Endothelial cell of umbilical vein (primary cell): ENCODE measurements around the gene BATF. TPM values are rescaled to one million over a fixed set of nuclear protein-coding genes. Genes with fewer than 3 reads are reported as not detected.

Experiments
- BruUV-seq: library from RNA; stranded (reverse); fragments of 400-500 nt; replicated peaks from 2 replicates; lab custom pipeline; 2021; lab: Mats Ljungman, UMichigan
- CTCF ChIA-PET: fragments of 300-600, 350-600 bp; sonication (Branson Sonifier 250); formaldehyde crosslinking; loops from one replicate; lab custom pipeline; 2021; ENCODE audit warnings: antibody characterized with exemption, inconsistent platforms; lab: Charles Lee
- POLR2A ChIA-PET: fragments of 300-600, 350-600 bp; sonication (Branson Sonifier 250); formaldehyde crosslinking; loops from one replicate; lab custom pipeline; 2021; ENCODE audit warnings: antibody characterized with exemption, inconsistent platforms; lab: Charles Lee
- DNase-seq: peaks from one replicate; pipeline ENCODE4 v3.0.0-alpha.2; 2011; ENCODE audit warnings: low read depth, low spot score
- FAIRE-seq: peaks from 2 replicates; lab custom pipeline; 2011; peaks lifted over from hg19 to GRCh38; lab: Jason Lieb, UNC
- H2AFZ ChIP-seq: 2 replicates; pipeline ENCODE4 v1.6.0; 2012; ENCODE audit warnings: low read depth, low read length, control low read depth, inconsistent platforms
- H3K27ac ChIP-seq: 2 replicates; pipeline ENCODE4 v1.5.1; 2011; ENCODE audit warnings: low read depth, mild to moderate bottlenecking, control low read depth, low read length, moderate library complexity; ENCODE audit not compliant: insufficient read depth
- H3K27me3 ChIP-seq, 2 experiments: 2 replicates each; pipeline versions ENCODE4 v1.6.0 to v1.6.1; 2011; ENCODE audit warnings: low read length in 2 of 2, mixed read lengths in 1 of 2; ENCODE audit not compliant: control insufficient read depth in 2 of 2, insufficient read depth in 2 of 2
- H3K36me3 ChIP-seq, 2 experiments: 2 replicates in 1 of 2; 3 replicates in 1 of 2; pipeline ENCODE4 v1.5.1; 2011; ENCODE audit warnings: low read length in 2 of 2, mild to moderate bottlenecking in 1 of 2, moderate library complexity in 1 of 2; ENCODE audit not compliant: control insufficient read depth in 2 of 2, insufficient read depth in 2 of 2; ENCODE audit errors: extremely low read depth in 1 of 2
- H3K4me1 ChIP-seq: 3 replicates; pipeline ENCODE4 v1.5.1; 2011; ENCODE audit warnings: mild to moderate bottlenecking, low read length; ENCODE audit not compliant: control insufficient read depth, insufficient read depth; ENCODE audit errors: extremely low read depth
- H3K4me2 ChIP-seq: 2 replicates; pipeline ENCODE4 v1.6.1; 2011; ENCODE audit warnings: low read length, control low read depth, mixed read lengths; ENCODE audit not compliant: insufficient read depth
- H3K4me3 ChIP-seq, 3 experiments: fragments of 200-600 bp in 1 of 3; sonication (generic), shearing (Covaris generic) in 1 of 3; replicated peaks in 1 of 3; 2 replicates each; pipeline ENCODE4 v1.5.1; 2011 to 2016; ENCODE audit warnings: control low read depth in 3 of 3, low read length in 3 of 3, mild to moderate bottlenecking in 2 of 3, inconsistent platforms in 1 of 3, low read depth in 1 of 3, moderate library complexity in 1 of 3; ENCODE audit not compliant: insufficient read depth in 1 of 3
- H3K79me2 ChIP-seq: 2 replicates; pipeline ENCODE4 v1.6.0; 2012; ENCODE audit warnings: low read length, inconsistent platforms; ENCODE audit not compliant: control insufficient read depth, insufficient read depth
- H3K9ac ChIP-seq: replicated peaks from 2 replicates; pipeline ENCODE3; 2011; ENCODE audit warnings: low read length, control low read depth; ENCODE audit not compliant: insufficient read depth; ENCODE audit errors: extremely low read depth
- H3K9me1 ChIP-seq: replicated peaks from 3 replicates; pipeline ENCODE4 v1.6.0; 2011; ENCODE audit warnings: mild to moderate bottlenecking, low read length; ENCODE audit not compliant: control insufficient read depth, insufficient read depth; ENCODE audit errors: extremely low read depth
- H3K9me3 ChIP-seq: replicated peaks from 2 replicates; pipeline ENCODE4 v1.5.1; 2012; ENCODE audit warnings: low read length, inconsistent platforms; ENCODE audit not compliant: control insufficient read depth, insufficient read depth
- H4K20me1 ChIP-seq: replicated peaks from 2 replicates; pipeline ENCODE3; 2011; ENCODE audit warnings: mild to moderate bottlenecking, low read length; ENCODE audit not compliant: control insufficient read depth, insufficient read depth; ENCODE audit errors: extremely low read depth
- EZH2 ChIP-seq: IDR thresholded peaks from 2 replicates; pipeline ENCODE4 v1.6.1; 2012; ENCODE audit warnings: borderline replicate concordance, low read depth, mild to moderate bottlenecking, moderate library complexity, low read length, inconsistent platforms; ENCODE audit not compliant: severe bottlenecking
- FOS ChIP-seq: IDR thresholded peaks from 2 replicates; pipeline ENCODE4 v1.6.1; 2011; ENCODE audit warnings: mild to moderate bottlenecking, low read length, moderate library complexity, borderline replicate concordance; ENCODE audit not compliant: insufficient read depth
- GATA2 ChIP-seq: IDR thresholded peaks from 2 replicates; pipeline ENCODE4 v1.7.0; 2011; ENCODE audit warnings: low read depth, mild to moderate bottlenecking, moderate library complexity, mixed read lengths, low read length; ENCODE audit not compliant: insufficient read length, insufficient read depth
- JUN ChIP-seq: IDR thresholded peaks from 2 replicates; pipeline ENCODE4 v1.6.1; 2011; ENCODE audit warnings: borderline replicate concordance, low read depth; ENCODE audit not compliant: insufficient read length, insufficient read depth
- MYC ChIP-seq: IDR thresholded peaks from one replicate; pipeline ENCODE4 v1.6.1; 2011; ENCODE audit warnings: mild to moderate bottlenecking, low read depth, low read length
- POLR2A ChIP-seq: IDR thresholded peaks from 2 replicates; pipeline ENCODE4 v1.6.1; 2012; ENCODE audit warnings: low read depth, mild to moderate bottlenecking, control low read depth, low read length
- POLR2AphosphoS5 ChIP-seq: IDR thresholded peaks from 2 replicates; pipeline ENCODE4 v1.6.1; 2012; ENCODE audit warnings: low read depth, mild to moderate bottlenecking, control low read depth, low read length, moderate library complexity; ENCODE audit not compliant: insufficient read depth
- dilution Hi-C: fragments of 300-500 bp; cut with MboI; formaldehyde crosslinking; loops from one replicate; pipeline ENCODE4 v1.15.0; 2019; ENCODE audit warnings: low sequenced_read_pairs; ENCODE audit not compliant: extremely low pct_ligation_motif_present
- intact Hi-C: fragments of 100-400 bp; cut with micrococcal nuclease; formaldehyde crosslinking; loops from one replicate; pipeline ENCODE4 v1.10.0; 2022
- polyA plus RNA-seq, 4 experiments: library from polyadenylated mRNA; depleted of rRNA in 3 of 4; stranded (reverse) in 3 of 4; unstranded in 1 of 4; fragments of >200 nt; gene quantifications; 2 replicates each; pipeline versions ENCODE4 v1.2.1 to v1.2.3, GENCODE V29; 2011 to 2012; ENCODE audit warnings: missing spikeins in 1 of 4
- total RNA-seq: library from RNA; stranded (reverse); gene quantifications from 2 replicates; pipeline ENCODE4 v1.2.3, GENCODE V29; 2021
- TF ChIP-seq, protein P1 (sequence below): IDR thresholded peaks from 2 replicates; pipeline ENCODE4 v1.6.1; 2011; ENCODE audit not compliant: insufficient read depth, insufficient read length
- TF ChIP-seq, protein P2 (sequence below), 2 donors: IDR thresholded peaks; 1 replicate in 1 of 2; 2 replicates in 1 of 2; pipeline ENCODE4 v1.5.1; 2011; ENCODE audit warnings: low read length in 2 of 2, mild to moderate bottlenecking in 2 of 2, moderate library complexity in 2 of 2, control low read depth in 1 of 2, inconsistent platforms in 1 of 2, low read depth in 1 of 2; ENCODE audit not compliant: insufficient read depth in 1 of 2; ENCODE audit errors: extremely low read depth in 1 of 2

BATF gene
- total and polyA plus RNA-seq, 2 donors (not counting 3 experiments of a cell fraction or from before 2014, with no cell fraction given): not detected

DNA sequence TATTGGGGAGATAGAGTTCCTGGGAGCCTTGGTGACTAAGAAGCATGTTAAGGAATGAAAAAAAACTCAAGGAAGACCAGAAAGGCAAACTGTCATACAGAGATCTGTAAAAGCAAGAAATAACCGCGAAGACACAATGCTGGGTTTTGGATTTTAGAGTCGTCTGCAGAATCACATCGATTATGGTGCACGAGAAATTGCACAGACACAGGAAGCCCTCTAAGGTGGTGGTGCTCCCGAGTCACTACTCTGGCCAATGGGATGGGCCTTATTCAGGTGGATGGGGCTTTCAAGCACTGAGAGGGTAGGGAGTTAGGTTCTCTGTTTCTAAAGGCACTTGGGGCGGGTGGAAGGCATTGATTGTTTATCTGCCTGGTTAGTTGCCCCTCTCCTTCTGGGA lies 45.9 kb downstream of the BATF start:
- intact Hi-C loops: loop anchor here (10.0 kb wide), 1 partner anchor 433 kb away; no protein-coding TSS in a partner anchor
- DNase-seq (no peak), FAIRE-seq (no peak)
- ChIA-PET CTCF (interaction anchor here (0.9 kb wide), 1 partner anchor 86 kb away, joined by 3 read pairs; no protein-coding TSS in a partner anchor), POLR2A (no interaction called here)
- H3K4me2 ChIP-seq: no peak overlapping the region
- no peak overlapping the region for H3K9ac ChIP-seq
- BruUV-seq: no TSS peak
- H3K27me3 ChIP-seq: peaks cover 0 to 4% of the 10 kb centered on the region in 2 experiments
- no peaks in the 10 kb centered on the region for H3K79me2 ChIP-seq
- H3K4me3 ChIP-seq: no peak overlapping the region
- H2AFZ ChIP-seq: no peak overlapping the region
- H3K27ac ChIP-seq: no peak overlapping the region
- H3K9me1 ChIP-seq: no peaks in the 10 kb centered on the region
- H3K36me3 ChIP-seq: no peaks in the 10 kb centered on the region
- H3K9me3 ChIP-seq: no peaks in the 10 kb centered on the region
- dilution Hi-C loops: no loop called here
- TF ChIP-seq POLR2A: no peak
- no peak for TF ChIP-seq MYC
- TF ChIP-seq, protein P1, sequence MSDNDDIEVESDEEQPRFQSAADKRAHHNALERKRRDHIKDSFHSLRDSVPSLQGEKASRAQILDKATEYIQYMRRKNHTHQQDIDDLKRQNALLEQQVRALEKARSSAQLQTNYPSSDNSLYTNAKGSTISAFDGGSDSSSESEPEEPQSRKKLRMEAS: no peak
- TF ChIP-seq, protein P2, sequence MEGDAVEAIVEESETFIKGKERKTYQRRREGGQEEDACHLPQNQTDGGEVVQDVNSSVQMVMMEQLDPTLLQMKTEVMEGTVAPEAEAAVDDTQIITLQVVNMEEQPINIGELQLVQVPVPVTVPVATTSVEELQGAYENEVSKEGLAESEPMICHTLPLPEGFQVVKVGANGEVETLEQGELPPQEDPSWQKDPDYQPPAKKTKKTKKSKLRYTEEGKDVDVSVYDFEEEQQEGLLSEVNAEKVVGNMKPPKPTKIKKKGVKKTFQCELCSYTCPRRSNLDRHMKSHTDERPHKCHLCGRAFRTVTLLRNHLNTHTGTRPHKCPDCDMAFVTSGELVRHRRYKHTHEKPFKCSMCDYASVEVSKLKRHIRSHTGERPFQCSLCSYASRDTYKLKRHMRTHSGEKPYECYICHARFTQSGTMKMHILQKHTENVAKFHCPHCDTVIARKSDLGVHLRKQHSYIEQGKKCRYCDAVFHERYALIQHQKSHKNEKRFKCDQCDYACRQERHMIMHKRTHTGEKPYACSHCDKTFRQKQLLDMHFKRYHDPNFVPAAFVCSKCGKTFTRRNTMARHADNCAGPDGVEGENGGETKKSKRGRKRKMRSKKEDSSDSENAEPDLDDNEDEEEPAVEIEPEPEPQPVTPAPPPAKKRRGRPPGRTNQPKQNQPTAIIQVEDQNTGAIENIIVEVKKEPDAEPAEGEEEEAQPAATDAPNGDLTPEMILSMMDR (IDR thresholded peaks at IDR 0.05; ENCODE audit: extremely low read depth in 1 of 2, insufficient read depth in 1 of 2, low read depth in 1 of 2, low read length in 2 of 2): no peak
- no peak for TF ChIP-seq EZH2
- TF ChIP-seq FOS: no peak
- TF ChIP-seq POLR2AphosphoS5: no peak
- no peak for TF ChIP-seq JUN
- TF ChIP-seq GATA2: no peak
- no peaks in the 10 kb centered on the region for H4K20me1 ChIP-seq
- no peaks in the 10 kb centered on the region for H3K4me1 ChIP-seq
